ENCODE measurements around the gene POLG2.

Gene POLG2

GRCh38 chr17:64506201-64506575 is 9.3 kb upstream of the POLG2 start, which contains the start of gene DDX5:
Gene DDX5, minus strand, starts transcription at chr17:64506289. Its CDS starts 170 bp downstream, at chr17:64506119.
- Histone ChIP-seq H3K27ac (ENCODE audit: low read depth, low read length) (peak within 1 kb of the TSS; percentile 98), H3K79me2 (ENCODE audit: control insufficient read depth, insufficient read depth, low read length, unreplicated experiment) (peaks cover 83% of the 10 kb centered on the region), H3K27me3 (ENCODE audit: insufficient read depth, low read length) (no peaks in the 10 kb centered on the region), H3K36me3 (ENCODE audit: insufficient read depth, low read length) (peaks cover 48% of the 10 kb centered on the region), H2AFZ (ENCODE audit: low read length, unreplicated experiment) (peak within 1 kb of the TSS; percentile 96), H3K4me3 (ENCODE audit: low read depth, low read length) (peak within 1 kb of the TSS; percentile 85), H3K4me1 (ENCODE audit: control insufficient read depth, insufficient read depth, low read length, unreplicated experiment) (peaks cover 40% of the 10 kb centered on the region)

- peak overlapping the region; percentile 98 for H3K27ac ChIP-seq (ENCODE audit: low read depth, low read length)
- peaks cover 89% of the 10 kb centered on the region for H3K79me2 ChIP-seq (ENCODE audit: control insufficient read depth, insufficient read depth, low read length, unreplicated experiment)
- peaks cover 54% of the 10 kb centered on the region for H3K36me3 ChIP-seq (ENCODE audit: insufficient read depth, low read length)
- no peak overlapping the region for H2AFZ ChIP-seq (ENCODE audit: low read length, unreplicated experiment)
- H3K27me3 ChIP-seq (ENCODE audit: insufficient read depth, low read length), result no peaks in the 10 kb centered on the region
- peak overlapping the region; percentile 85 for H3K4me3 ChIP-seq (ENCODE audit: low read depth, low read length)
- peaks cover 46% of the 10 kb centered on the region for H3K4me1 ChIP-seq (ENCODE audit: control insufficient read depth, insufficient read depth, low read length, unreplicated experiment)
Measured at GRCh38 chr17:64505340-64506200, 8.7 kb upstream of the POLG2 start.

DNA sequence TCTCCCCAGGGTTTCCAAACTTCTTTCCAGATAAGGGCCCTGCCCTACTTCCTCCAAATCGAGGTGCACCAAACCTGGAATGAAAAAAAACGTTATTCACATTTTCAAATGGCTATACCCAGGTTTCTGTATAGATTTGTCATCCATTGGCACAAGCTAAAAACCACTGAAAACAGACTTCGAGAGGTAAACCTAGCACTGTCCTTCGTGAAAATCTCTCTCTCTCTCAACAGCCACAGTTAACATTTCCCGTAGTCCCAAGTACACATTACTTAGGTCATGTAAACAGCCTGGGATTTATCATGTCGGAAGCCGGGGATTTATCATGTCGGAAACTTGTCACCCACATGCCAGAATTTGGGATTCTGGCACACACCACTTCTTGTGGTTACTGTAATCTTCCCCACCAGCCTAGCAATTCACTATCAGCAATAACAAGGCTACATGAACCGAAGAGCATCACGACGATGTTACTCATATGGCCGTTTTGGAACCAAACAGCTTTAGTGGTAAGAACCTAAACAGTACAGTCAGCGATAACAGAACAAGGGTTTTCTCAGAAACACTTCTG is 8.0 kb upstream of the POLG2 start:
- H3K79me2 ChIP-seq (ENCODE audit: control insufficient read depth, insufficient read depth, low read length, unreplicated experiment), result peaks cover 91% of the 10 kb centered on the region
- peaks cover 53% of the 10 kb centered on the region for H3K4me1 ChIP-seq (ENCODE audit: control insufficient read depth, insufficient read depth, low read length, unreplicated experiment)
- peak overlapping the region; percentile 85 for H3K4me3 ChIP-seq (ENCODE audit: low read depth, low read length)
- H2AFZ ChIP-seq (ENCODE audit: low read length, unreplicated experiment), result no peak overlapping the region
- H3K27me3 ChIP-seq (ENCODE audit: insufficient read depth, low read length), result no peaks in the 10 kb centered on the region
- peak overlapping the region; percentile 98 for H3K27ac ChIP-seq (ENCODE audit: low read depth, low read length)
- peaks cover 57% of the 10 kb centered on the region for H3K36me3 ChIP-seq (ENCODE audit: insufficient read depth, low read length)

DNA sequence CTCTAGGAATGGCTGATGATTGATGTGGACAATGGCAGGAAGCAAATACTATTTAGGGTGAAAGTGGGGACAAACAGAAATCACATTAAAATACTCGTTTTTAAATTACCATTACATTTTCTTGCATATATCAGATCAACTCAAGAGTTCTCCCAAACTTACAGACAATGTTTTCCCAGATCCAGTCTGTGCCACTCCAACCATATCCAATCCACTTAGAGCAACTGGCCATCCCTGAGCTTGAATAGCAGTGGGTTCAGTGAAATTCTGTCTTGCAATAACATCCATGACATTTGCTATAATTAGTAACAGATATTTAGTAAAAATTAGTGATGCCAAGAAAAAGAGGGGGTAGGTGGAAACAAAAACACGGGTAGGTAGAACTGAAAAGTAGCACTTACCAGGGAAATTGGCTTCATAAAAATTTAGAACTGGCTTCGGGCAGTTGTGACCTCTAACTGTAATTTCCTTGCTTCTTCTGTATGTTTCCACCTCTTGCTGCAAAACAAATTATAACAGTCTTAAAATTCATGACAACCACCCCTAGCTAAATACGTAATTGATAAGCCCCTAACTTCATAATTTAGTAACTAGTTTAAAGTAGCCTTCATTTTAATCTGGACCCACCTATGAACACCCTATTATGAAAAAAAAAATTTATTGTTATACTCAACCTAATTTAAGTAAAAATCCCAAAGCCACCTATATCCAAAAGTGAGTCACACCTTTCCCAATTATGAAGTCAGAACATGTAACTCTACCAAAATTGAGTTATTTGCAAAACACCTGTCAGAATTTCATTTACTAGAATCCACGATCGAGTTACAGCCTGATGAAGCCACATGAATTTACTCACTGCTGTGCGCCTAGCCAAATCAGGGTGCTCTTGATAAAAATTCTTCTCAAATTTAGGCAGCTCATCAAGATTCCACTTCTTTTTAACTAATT is 7.2 kb upstream of the POLG2 start:
- peaks cover 88% of the 10 kb centered on the region for H3K79me2 ChIP-seq (ENCODE audit: control insufficient read depth, insufficient read depth, low read length, unreplicated experiment)
- H3K36me3 ChIP-seq (ENCODE audit: insufficient read depth, low read length), result peaks cover 64% of the 10 kb centered on the region
- peak overlapping the region; percentile 85 for H3K4me3 ChIP-seq (ENCODE audit: low read depth, low read length)
- H3K27ac ChIP-seq (ENCODE audit: low read depth, low read length), result peak overlapping the region; percentile 98; the same call in 1 of the 2 replicates
- no peak overlapping the region for H2AFZ ChIP-seq (ENCODE audit: low read length, unreplicated experiment)
- H3K27me3 ChIP-seq (ENCODE audit: insufficient read depth, low read length), result no peaks in the 10 kb centered on the region
- H3K4me1 ChIP-seq (ENCODE audit: control insufficient read depth, insufficient read depth, low read length, unreplicated experiment), result peaks cover 56% of the 10 kb centered on the region

GRCh38 chr17:64503341-64503740 is 6.5 kb upstream of the POLG2 start:
- Histone ChIP-seq H3K4me1 (ENCODE audit: control insufficient read depth, insufficient read depth, low read length, unreplicated experiment) (peaks cover 50% of the 10 kb centered on the region), H3K27me3 (ENCODE audit: insufficient read depth, low read length) (no peaks in the 10 kb centered on the region), H3K79me2 (ENCODE audit: control insufficient read depth, insufficient read depth, low read length, unreplicated experiment) (peaks cover 80% of the 10 kb centered on the region), H3K4me3 (ENCODE audit: low read depth, low read length) (peak overlapping the region; percentile 85), H3K36me3 (ENCODE audit: insufficient read depth, low read length) (peaks cover 69% of the 10 kb centered on the region), H2AFZ (ENCODE audit: low read length, unreplicated experiment) (no peak overlapping the region), H3K27ac (ENCODE audit: low read depth, low read length) (peak overlapping the region; percentile 49; the same call in 1 of the 2 replicates)

- peaks cover 51% of the 10 kb centered on the region for H3K4me1 ChIP-seq (ENCODE audit: control insufficient read depth, insufficient read depth, low read length, unreplicated experiment)
- peak overlapping the region; percentile 85; the same call in 1 of the 2 replicates for H3K4me3 ChIP-seq (ENCODE audit: low read depth, low read length)
- H3K27ac ChIP-seq (ENCODE audit: low read depth, low read length), result peak overlapping the region; percentile 49
- H3K36me3 ChIP-seq (ENCODE audit: insufficient read depth, low read length), result peaks cover 69% of the 10 kb centered on the region
- H3K79me2 ChIP-seq (ENCODE audit: control insufficient read depth, insufficient read depth, low read length, unreplicated experiment), result peaks cover 75% of the 10 kb centered on the region
- H3K27me3 ChIP-seq (ENCODE audit: insufficient read depth, low read length), result no peaks in the 10 kb centered on the region
- no peak overlapping the region for H2AFZ ChIP-seq (ENCODE audit: low read length, unreplicated experiment)
Measured at GRCh38 chr17:64502809-64503208, 6.0 kb upstream of the POLG2 start.

DNA sequence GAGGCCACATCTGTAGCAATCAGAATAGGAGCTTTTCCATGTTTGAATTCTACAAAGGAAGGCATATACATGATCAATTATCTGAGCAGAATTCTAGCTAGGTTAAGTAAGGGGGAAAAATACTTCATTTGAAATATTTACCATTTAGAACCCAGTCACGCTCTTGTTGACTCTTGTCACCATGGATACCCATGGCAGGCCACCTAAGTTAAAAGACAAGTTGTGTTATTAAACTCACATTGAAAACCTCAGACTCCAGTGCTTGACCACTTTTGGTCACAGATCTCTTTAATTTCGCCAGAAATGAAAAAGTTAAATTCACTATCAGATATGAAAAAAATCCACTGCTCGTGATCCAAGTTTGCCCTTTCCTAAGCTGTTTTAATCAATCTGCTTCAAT is 5.2 kb upstream of the POLG2 start:
- peaks cover 69% of the 10 kb centered on the region for H3K36me3 ChIP-seq (ENCODE audit: insufficient read depth, low read length)
- H3K4me3 ChIP-seq (ENCODE audit: low read depth, low read length), result 0 out of 2 replicates have a peak overlapping the region, but pooled peaks have one; percentile 85
- peaks cover 53% of the 10 kb centered on the region for H3K4me1 ChIP-seq (ENCODE audit: control insufficient read depth, insufficient read depth, low read length, unreplicated experiment)
- peaks cover 67% of the 10 kb centered on the region for H3K79me2 ChIP-seq (ENCODE audit: control insufficient read depth, insufficient read depth, low read length, unreplicated experiment)
- no peak overlapping the region for H2AFZ ChIP-seq (ENCODE audit: low read length, unreplicated experiment)
- peak overlapping the region; percentile 49 for H3K27ac ChIP-seq (ENCODE audit: low read depth, low read length)
- no peaks in the 10 kb centered on the region for H3K27me3 ChIP-seq (ENCODE audit: insufficient read depth, low read length)

- Histone ChIP-seq H3K36me3 (ENCODE audit: insufficient read depth, low read length) (peaks cover 69% of the 10 kb centered on the region), H3K27ac (ENCODE audit: low read depth, low read length) (peak overlapping the region; percentile 49), H3K27me3 (ENCODE audit: insufficient read depth, low read length) (no peaks in the 10 kb centered on the region), H3K4me3 (ENCODE audit: low read depth, low read length) (no peak overlapping the region), H3K4me1 (ENCODE audit: control insufficient read depth, insufficient read depth, low read length, unreplicated experiment) (peaks cover 53% of the 10 kb centered on the region), H3K79me2 (ENCODE audit: control insufficient read depth, insufficient read depth, low read length, unreplicated experiment) (peaks cover 70% of the 10 kb centered on the region), H2AFZ (ENCODE audit: low read length, unreplicated experiment) (no peak overlapping the region)
Measured at GRCh38 chr17:64500862-64501765, 4.3 kb upstream of the POLG2 start.

- no peak overlapping the region for H2AFZ ChIP-seq (ENCODE audit: low read length, unreplicated experiment)
- peak overlapping the region; percentile 31; the same call in 1 of the 2 replicates for H3K27ac ChIP-seq (ENCODE audit: low read depth, low read length)
- peaks cover 68% of the 10 kb centered on the region for H3K79me2 ChIP-seq (ENCODE audit: control insufficient read depth, insufficient read depth, low read length, unreplicated experiment)
- H3K4me3 ChIP-seq (ENCODE audit: low read depth, low read length), result no peak overlapping the region
- no peaks in the 10 kb centered on the region for H3K27me3 ChIP-seq (ENCODE audit: insufficient read depth, low read length)
- H3K36me3 ChIP-seq (ENCODE audit: insufficient read depth, low read length), result peaks cover 66% of the 10 kb centered on the region
- H3K4me1 ChIP-seq (ENCODE audit: control insufficient read depth, insufficient read depth, low read length, unreplicated experiment), result peaks cover 53% of the 10 kb centered on the region
Measured at GRCh38 chr17:64500487-64500859, 3.6 kb upstream of the POLG2 start.
